ENCODE results near the gene TEX29.

The TEX29 gene

GRCh38 chr13:111319998-111320911 is at the start of gene TEX29:
Gene TEX29 (plus strand): TSS chr13:111320642. CDS start chr13:111320891, 249 bp downstream.
- in situ Hi-C loops (cut with MboI; ENCODE audit: low sequenced_read_pairs, unreplicated experiment), result no loop called here

GRCh38 chr13:111270765-111271698 is 49.4 kb upstream of the TEX29 start:
- no peak for DNase-seq (ENCODE audit: low spot score)
- in situ Hi-C loops (cut with MboI; ENCODE audit: low sequenced_read_pairs, unreplicated experiment), result no loop called here
- no peak for TF ChIP-seq CTCF (IDR thresholded peaks at IDR 0.05; ENCODE audit: borderline replicate concordance, control extremely low read depth, extremely low read depth, insufficient read depth, missing control alignments)

More at GRCh38 chr13:111319998-111320911, at the start of gene TEX29:
- no peak for DNase-seq (ENCODE audit: low spot score)
- TF ChIP-seq CTCF (IDR thresholded peaks at IDR 0.05; ENCODE audit: borderline replicate concordance, control extremely low read depth, extremely low read depth, insufficient read depth, missing control alignments), result no peak

GRCh38 chr13:111272117-111272516 is 48.3 kb upstream of the TEX29 start:
- in situ Hi-C loops (cut with MboI; ENCODE audit: low sequenced_read_pairs, unreplicated experiment), result no loop called here
- no peak for DNase-seq (ENCODE audit: low spot score)
- no peak for TF ChIP-seq CTCF (IDR thresholded peaks at IDR 0.05; ENCODE audit: borderline replicate concordance, control extremely low read depth, extremely low read depth, insufficient read depth, missing control alignments)

- DNase-seq (ENCODE audit: low spot score), result no peak
- no peak for TF ChIP-seq CTCF (IDR thresholded peaks at IDR 0.05; ENCODE audit: borderline replicate concordance, control extremely low read depth, extremely low read depth, insufficient read depth, missing control alignments)
- in situ Hi-C loops (cut with MboI; ENCODE audit: low sequenced_read_pairs, unreplicated experiment), result no loop called here
Observed at GRCh38 chr13:111275382-111275781, 45.1 kb upstream of the TEX29 start.

GRCh38 chr13:111275995-111276618 is 44.3 kb upstream of the TEX29 start:
- in situ Hi-C loops (cut with MboI; ENCODE audit: low sequenced_read_pairs, unreplicated experiment), result no loop called here
- no peak for DNase-seq (ENCODE audit: low spot score)
- TF ChIP-seq CTCF (IDR thresholded peaks at IDR 0.05; ENCODE audit: borderline replicate concordance, control extremely low read depth, extremely low read depth, insufficient read depth, missing control alignments), result no peak

- DNase-seq (ENCODE audit: low spot score), result no peak
- TF ChIP-seq CTCF (IDR thresholded peaks at IDR 0.05; ENCODE audit: borderline replicate concordance, control extremely low read depth, extremely low read depth, insufficient read depth, missing control alignments), result no peak
Observed at GRCh38 chr13:111278258-111278657, 42.2 kb upstream of the TEX29 start.

More at GRCh38 chr13:111278258-111278657, 42.2 kb upstream of the TEX29 start:
- in situ Hi-C loops (cut with MboI; ENCODE audit: low sequenced_read_pairs, unreplicated experiment), result no loop called here

Measured in GM13976 (cell line).